Measurements from ENCODE around the gene UHRF1.

Gene UHRF1

DNA sequence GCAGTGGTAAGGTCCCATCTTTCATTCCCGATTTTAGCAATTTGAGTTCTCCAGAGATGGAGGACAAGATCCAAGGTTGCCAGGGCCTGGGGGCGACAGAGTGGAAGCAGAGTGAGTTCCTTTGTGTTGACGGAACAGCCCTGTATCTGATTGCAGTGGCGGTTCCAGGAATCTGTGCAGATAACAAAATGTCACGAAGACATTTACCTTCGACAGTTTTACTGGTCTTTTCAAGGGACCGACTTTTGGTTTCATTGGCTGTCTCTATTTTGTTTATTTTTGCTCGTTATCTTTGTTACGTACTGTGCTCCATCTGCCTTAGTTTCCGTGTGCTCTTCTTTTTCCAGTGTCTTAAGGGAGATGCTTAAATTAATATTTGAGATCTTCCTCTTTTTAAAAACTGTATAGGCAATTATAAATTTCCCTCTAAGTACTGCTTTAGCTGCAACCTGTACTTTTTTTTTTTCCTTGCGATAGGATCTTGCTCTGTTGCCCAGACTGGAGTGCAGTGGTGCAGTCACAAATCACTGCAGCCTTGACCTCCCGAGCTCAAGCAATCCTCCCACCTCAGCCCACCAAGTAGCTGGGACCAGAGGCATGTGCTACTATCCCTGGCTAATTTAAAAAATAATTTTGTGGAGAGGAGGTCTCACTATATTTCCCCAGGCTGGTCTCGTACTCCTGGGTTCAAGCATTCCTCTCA is 82.8 kb downstream of the UHRF1 start:
- no peak for DNase-seq

GRCh38 chr19:4993683-4994082 is 84.4 kb downstream of the UHRF1 start:
- DNase-seq = peak; percentile 85

- DNase-seq = no peak
These were observed 87.4 kb downstream of the UHRF1 start for GRCh38 chr19:4996701-4997100.

- no peak for DNase-seq
These were observed 88.0 kb downstream of the UHRF1 start for GRCh38 chr19:4997297-4997696.

GRCh38 chr19:5000120-5000611 is 90.9 kb downstream of the UHRF1 start:
- no peak for DNase-seq

DNA sequence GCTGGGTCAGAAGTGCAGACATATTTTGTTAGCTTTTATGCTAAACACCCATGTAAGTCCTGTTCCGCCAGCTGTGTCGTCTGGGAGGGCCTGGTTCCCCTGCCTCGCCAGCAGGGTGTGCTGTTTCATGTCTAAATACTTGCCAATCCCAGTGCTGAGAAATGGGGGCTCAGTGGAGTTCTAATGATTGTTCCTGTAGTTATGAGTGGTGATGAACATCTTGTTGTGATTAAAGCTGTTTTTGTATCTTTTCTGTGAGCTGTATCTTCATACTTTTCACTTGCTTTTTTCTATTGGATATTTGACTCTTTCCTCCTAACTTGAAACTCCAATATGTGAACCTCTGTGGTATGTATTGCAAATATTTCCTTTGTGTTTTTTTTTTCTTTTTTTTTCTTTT is 92.3 kb downstream of the UHRF1 start:
- DNase-seq = peak; percentile 46

- peak; percentile 48 for DNase-seq
These were observed 92.8 kb downstream of the UHRF1 start for GRCh38 chr19:5002143-5002542.

GRCh38 chr19:5003781-5004180 is 94.5 kb downstream of the UHRF1 start:
- DNase-seq = no peak

DNA sequence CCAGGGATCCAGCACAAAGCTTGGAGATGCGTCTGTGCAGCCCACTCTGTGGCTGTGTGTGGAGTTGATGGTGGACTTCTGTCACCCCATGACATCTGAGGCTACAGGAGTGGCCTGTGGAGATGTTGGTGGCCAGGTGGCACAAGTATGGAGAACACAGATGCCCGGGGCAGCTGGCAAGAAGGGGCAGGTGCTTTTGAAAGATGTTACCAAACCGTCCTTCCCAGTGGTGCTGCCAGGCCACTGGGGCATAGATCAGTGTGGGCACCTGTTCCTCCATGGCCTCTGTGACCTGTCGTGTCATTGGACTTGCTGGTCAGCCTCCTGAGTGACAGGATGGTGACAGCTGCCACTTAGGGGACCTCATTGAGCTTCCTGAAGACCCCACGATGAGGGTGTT is 95.8 kb downstream of the UHRF1 start:
- no peak for DNase-seq

DNA sequence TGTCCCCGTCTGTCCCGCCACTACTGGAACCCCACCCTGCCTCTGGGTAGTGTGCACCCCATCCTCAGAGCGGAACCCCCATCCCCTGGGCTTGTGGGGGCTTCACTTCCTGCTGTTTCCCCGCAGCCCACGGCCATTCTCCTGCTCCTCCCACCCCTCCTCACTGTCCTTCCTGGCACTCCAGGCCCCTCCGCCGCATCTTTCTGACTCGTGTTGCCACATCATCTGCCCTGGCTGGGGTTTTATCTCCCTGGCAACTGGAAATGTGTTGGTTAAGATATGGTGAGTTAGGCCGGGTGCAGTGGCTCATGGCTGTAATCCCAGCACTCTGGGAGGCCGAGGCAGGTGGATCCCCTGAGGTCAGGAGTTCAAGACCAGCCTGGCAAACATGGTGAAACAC is 96.9 kb downstream of the UHRF1 start:
- no peak for DNase-seq

DNA sequence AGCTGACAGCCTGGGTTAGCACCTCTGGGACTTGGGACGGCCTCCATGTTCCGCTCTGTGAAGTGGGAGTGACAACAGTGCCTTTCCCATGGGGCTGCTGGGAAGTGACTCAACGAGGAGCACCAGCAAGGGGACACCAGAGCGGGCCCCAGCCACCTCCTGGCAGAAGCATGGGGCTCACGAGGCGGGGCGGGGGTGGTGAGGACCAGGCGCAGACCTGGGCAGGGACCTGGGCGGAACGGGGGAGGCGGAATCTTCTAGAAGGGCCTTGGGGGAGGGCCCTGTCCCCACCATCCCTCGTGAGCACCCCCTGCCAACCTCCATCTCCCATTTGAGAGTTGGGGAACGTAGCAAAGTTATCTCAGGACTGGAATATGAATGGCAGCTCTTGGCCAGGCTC is 97.5 kb downstream of the UHRF1 start:
- DNase-seq = no peak

Measured in DMS53 (cell line).